AG08395 (cell line): ENCODE data around the gene EIF2A.
A peak's percentile ranks its signal among the peaks of the same experiment; 100 is the strongest.
"Not testable (repeated sequence)": the region's sequence is repeated elsewhere in the genome, so short reads cannot be mapped to it uniquely, and the experiment has no call there.

Source experiments
- DNase-seq: peaks from one replicate; pipeline ENCODE4 v3.0.0; 2012; ENCODE audit warnings: mixed read lengths, low spot score

Gene EIF2A

GRCh38 chr3:150546226-150547044 is at the start of gene EIF2A, which contains the start of gene SERP1:
Gene EIF2A (plus strand): TSS chr3:150546787. CDS start chr3:150546803, 16 bp downstream.
Gene SERP1 (minus strand): TSS chr3:150546496. CDS start chr3:150546135, 361 bp downstream.
- peak; percentile 97 for DNase-seq

GRCh38 chr3:150497956-150498355 is 48.6 kb upstream of the EIF2A start:
- DNase-seq, result peak; percentile 58

- DNase-seq, result not testable (repeated sequence)
Measured at GRCh38 chr3:150500960-150501359, 45.6 kb upstream of the EIF2A start.

- DNase-seq, result no peak
Measured at GRCh38 chr3:150503402-150504099, 43.0 kb upstream of the EIF2A start.

GRCh38 chr3:150504483-150504882 is 42.1 kb upstream of the EIF2A start:
- no peak for DNase-seq

- no peak for DNase-seq
Measured at GRCh38 chr3:150508401-150508800, 38.2 kb upstream of the EIF2A start.

GRCh38 chr3:150509780-150510179 is 36.8 kb upstream of the EIF2A start:
- no peak for DNase-seq

- DNase-seq, result no peak
Measured at GRCh38 chr3:150511122-150511821, 35.3 kb upstream of the EIF2A start.

- DNase-seq, result no peak
Measured at GRCh38 chr3:150515210-150515609, 31.4 kb upstream of the EIF2A start.

- no peak for DNase-seq
Measured at GRCh38 chr3:150519026-150519425, 27.6 kb upstream of the EIF2A start.

GRCh38 chr3:150520408-150520807 is 26.2 kb upstream of the EIF2A start:
- no peak for DNase-seq

GRCh38 chr3:150521463-150521862 is 25.1 kb upstream of the EIF2A start:
- no peak for DNase-seq

- no peak for DNase-seq
Measured at GRCh38 chr3:150523538-150523937, 23.0 kb upstream of the EIF2A start.

GRCh38 chr3:150527464-150528255 is 18.9 kb upstream of the EIF2A start:
- DNase-seq, result no peak

- peak; percentile 21 for DNase-seq
Measured at GRCh38 chr3:150528354-150528797, 18.2 kb upstream of the EIF2A start.

- no peak for DNase-seq
Measured at GRCh38 chr3:150531775-150532174, 14.8 kb upstream of the EIF2A start.

- no peak for DNase-seq
Measured at GRCh38 chr3:150535204-150535603, 11.4 kb upstream of the EIF2A start.

- DNase-seq, result no peak
Measured at GRCh38 chr3:150538324-150539208, 8.0 kb upstream of the EIF2A start.

- DNase-seq, result no peak
Measured at GRCh38 chr3:150540297-150540696, 6.3 kb upstream of the EIF2A start.

- no peak for DNase-seq
Measured at GRCh38 chr3:150540991-150541390, 5.6 kb upstream of the EIF2A start.

- no peak for DNase-seq
Measured at GRCh38 chr3:150543128-150543527, 3.5 kb upstream of the EIF2A start.
